SHP77 treated with DMSO at 0.1 percent for 48 hours (cell line): Measurements from ENCODE around the gene SMPD3.
"Not testable (repeated sequence)": the region's sequence is repeated elsewhere in the genome, so short reads cannot be mapped to it uniquely, and the experiment has no call there.

ENCODE experiments used
- DNase-seq: peaks from one replicate; lab custom pipeline; 2025; lab: John Stamatoyannopoulos, UW

The SMPD3 gene

GRCh38 chr16:68448360-68448970 lies at the start of gene SMPD3:
TSS of gene SMPD3 (minus strand) at chr16:68448508. CDS start at chr16:68372181, 76,327 bp downstream.
- DNase-seq: peak; percentile 97

DNA sequence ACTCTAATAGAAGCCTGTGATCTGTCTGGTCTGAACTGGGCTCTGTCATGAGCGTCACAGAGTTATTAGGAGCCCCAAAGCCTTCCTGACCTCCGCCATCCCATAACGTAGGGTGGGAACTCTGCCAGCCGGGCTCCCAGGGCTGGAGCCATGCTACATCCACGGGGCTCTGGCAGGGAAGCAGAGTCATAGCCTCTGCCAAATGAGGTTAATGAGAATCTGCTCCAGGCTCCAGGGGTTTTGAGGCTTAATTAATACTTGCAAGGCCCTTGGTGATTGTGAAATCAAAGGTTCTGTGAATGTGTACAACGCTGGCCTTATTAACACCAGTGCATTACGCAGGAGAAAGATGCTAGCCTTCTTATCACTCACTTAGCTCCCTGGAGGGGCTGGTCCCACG lies 48.4 kb upstream of the SMPD3 start:
- DNase-seq: no peak

GRCh38 chr16:68494261-68494660 lies 46.0 kb upstream of the SMPD3 start:
- not testable (repeated sequence) for DNase-seq

DNA sequence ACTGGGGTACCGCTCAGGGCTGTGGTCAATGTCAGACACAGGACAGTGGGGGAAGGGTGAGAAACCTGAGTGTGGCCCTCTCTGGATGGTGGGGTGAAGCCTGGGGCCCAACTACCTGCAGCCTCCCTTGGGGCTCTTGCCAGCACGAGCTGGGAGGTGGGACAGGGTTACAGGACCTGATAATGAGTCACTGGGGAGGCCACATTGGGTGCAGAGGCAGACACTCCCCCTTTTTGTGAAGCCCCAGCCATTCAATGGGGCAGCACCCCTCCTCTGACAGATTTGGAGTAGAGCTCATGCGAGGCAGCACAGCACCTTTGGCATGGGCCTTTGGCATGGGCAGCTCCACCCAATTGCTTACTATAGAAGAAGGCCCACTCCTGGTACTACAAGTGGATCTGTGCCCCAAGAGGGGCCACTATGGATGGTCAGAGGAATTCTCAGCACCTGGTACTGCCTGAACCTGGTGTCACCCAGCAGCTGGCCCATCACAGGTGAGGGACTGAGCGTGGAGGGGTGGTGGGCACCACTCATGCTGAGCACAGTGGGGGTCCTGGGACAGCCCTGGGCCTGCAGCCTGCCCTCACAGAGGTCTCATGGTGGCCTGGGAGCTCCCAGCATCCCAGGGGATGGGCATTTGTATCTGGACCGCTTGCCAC lies 45.2 kb upstream of the SMPD3 start:
- no peak for DNase-seq

DNA sequence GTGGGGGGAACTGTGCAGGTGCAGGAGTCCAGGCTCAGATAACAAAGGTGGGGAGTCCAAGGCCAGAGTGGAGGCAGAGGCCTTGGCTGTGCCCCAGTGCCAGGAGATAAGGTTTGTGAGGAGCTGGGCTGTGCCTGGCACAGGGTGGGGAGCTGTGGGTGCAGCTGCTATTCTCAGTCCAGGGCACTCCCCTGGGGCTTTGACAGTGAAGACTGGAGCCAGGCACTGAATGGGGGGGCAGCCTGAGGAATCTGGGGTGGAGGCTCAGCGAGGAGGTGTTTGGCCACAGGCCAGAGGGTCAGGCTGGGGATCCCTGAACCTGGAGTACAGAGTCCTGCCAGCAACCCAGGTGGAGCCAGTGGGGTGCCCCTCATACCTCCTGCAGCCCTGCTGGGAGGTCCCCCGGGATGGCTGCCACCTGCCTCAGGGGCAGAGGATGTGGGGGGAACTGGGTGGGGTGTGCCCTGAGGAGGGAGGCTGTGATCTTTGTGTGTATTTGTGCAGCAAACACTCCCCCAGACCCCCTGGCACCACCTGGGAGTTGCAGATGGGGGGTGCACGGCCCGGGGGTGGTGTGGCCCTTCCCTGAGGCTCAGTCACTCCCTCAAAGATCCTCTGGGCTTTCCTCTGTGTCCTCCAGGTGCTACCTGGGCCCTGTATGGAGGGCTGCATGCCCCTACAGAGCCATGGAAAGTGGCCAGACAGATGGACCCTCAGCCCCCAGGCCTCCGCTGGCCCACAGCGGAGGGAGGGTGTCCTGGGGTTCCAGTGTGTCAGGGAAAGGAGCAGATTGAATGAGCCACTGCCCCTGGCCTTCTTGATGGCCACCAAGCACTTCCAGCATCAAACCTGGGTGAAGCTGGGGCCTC lies 44.5 kb upstream of the SMPD3 start:
- no peak for DNase-seq

- DNase-seq: no peak
Measured at GRCh38 chr16:68492151-68492542, 43.8 kb upstream of the SMPD3 start.

GRCh38 chr16:68491576-68491950 lies 43.3 kb upstream of the SMPD3 start:
- DNase-seq: no peak

DNA sequence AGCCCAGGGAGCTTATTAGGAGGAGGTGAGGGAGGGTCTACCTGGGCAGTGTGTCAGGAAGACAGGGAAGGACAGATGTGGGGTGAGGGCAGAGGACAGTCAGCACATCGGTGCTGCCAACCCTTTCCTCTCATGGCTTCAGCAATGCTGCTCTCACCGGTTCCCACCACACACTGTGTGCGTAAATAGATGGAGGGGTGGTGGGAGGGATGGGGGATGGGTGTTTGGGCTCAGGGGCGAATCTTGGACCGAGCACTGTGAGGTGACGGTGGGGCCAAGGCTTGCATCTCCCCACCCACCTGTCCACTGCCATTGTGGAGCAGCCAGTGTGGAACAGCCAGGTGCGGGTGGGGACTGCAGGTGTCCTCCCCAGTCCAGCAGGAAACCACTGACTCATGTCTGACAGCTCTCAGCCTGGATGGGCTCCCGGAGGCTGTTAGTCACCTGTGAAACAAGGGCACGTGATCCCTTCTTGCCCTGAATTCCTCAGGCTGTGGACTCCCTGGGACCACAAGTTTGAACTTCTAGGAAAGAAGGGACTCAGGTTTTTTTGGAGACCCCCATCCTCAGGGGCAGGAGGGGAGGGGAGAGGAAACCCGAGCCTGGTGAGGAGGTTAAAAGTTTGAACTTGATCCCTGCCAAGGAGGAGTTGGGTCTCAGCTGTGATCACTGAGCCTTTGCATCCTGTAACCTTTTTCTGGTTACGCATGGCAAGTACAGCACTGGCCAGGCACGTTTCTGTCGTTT lies 42.7 kb upstream of the SMPD3 start:
- no peak for DNase-seq

DNA sequence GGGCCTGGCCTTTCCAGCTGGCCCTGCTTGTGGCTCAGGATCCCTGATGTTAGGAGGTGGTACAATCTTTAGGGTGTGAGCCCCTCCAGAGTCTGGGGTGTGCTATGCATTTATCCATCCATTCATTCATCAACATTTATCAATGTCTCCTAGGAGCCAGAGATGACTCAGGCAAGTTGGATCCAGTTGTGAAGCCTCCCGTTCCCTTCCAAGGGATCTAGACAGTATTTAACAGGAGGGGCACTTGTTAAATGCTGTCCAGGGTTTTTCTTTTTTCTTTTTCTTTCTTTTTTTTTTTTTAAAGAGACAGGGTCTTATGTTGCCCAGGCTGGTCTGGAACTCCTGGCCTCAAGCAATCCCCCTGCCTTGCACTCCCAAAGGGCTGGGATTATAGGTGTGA lies 42.0 kb upstream of the SMPD3 start:
- no peak for DNase-seq

GRCh38 chr16:68488554-68488953 lies 40.2 kb upstream of the SMPD3 start:
- DNase-seq: no peak

DNA sequence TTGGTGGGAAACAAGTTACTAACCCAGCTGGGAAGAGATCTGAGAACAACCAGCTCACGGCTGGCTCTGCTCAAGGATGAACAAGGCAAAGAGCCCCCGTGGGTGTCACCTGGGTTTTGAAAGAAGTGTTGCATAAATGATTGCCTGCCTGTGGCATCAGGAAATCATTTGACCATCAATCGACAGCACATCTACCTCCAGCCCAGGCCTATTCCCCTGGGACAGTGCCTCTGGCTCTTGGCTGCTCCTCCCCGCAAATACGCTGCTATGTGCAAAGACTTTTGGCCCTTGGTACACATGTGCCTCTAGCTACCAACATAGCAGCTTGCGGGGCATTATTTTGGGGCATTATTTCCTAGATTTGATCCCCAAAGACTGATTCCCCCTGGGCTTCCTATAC lies 39.4 kb upstream of the SMPD3 start:
- DNase-seq: no peak

DNA sequence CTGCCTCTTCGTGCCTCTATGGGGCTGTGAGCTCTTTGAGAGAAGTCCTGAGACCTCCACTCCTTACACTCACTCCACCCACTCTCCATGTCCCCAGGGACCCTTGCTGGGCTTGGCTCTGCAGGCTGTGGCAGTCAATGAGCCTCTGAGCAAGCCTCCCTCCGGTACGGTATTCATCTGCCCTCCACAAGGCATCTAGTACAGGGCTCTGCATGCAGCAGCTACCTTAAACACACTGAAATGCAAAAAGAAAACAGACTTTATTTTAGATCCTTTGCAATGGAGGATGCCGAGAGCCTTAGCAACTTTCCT lies 38.9 kb upstream of the SMPD3 start:
- no peak for DNase-seq

GRCh38 chr16:68486502-68487202 lies 38.3 kb upstream of the SMPD3 start:
- DNase-seq: no peak

GRCh38 chr16:68481636-68482035 lies 33.3 kb upstream of the SMPD3 start:
- no peak for DNase-seq

DNA sequence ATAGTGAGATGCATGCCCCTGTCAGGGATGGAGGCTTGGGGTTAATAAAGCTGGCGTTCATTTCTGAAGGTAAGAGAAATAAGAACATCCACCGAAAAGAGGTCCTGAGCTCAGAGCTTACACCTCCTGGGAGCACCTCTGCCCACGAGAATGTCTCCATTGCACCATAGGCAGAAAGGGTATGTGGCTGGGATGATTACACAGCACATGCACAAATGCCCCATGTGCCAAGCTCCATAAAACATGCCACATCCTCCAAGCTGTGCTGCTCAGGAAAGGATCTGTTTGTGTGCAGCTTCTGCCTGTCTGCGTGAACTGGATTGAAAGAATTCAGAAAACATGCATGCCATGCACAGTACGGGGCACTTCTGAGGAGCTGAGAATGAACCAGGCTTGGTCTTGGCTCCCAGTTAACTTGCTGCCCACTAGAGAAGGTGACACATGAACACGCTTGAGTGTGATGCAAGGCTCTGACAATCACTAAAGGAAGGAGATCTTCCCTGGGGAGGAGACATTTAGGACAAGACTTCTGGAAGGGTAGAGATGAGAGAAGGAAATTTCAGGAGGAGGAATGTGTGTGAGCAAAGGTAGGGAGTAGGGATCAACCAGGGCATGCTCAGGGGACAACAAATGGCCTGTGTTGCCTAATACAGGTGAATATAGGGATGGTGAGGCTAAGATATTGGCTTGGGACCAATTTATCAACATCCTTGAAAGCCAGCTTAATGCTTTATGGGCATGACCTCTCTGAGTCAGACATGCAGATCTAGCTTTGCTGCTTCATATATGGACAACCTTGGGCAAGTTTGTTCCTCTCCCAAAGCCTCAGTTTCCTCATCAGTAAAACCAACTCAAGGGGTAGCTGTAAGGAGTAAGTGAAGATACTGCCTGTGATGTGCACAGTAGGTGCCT lies 32.0 kb upstream of the SMPD3 start:
- no peak for DNase-seq

DNA sequence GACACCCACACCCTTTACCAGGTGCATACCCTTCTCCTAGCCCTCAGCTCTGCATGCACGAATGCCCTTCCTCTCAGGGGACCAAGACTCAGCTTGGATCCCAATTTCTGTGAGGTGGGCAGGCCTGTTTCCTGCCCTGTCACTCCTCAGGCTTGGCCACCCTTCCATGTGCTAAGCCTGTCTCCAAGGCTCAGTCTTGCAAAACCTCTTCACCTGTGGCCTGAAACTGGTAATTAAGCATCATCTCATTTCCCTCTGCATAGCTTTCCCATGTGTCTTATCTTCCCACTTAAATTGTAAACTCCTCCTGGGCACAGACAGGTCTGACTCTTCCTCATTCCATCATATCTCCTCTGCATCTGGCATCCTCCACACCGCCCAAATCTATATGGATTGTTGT lies 31.0 kb upstream of the SMPD3 start:
- no peak for DNase-seq

- no peak for DNase-seq
Measured at GRCh38 chr16:68478526-68479250, 30.4 kb upstream of the SMPD3 start.

DNA sequence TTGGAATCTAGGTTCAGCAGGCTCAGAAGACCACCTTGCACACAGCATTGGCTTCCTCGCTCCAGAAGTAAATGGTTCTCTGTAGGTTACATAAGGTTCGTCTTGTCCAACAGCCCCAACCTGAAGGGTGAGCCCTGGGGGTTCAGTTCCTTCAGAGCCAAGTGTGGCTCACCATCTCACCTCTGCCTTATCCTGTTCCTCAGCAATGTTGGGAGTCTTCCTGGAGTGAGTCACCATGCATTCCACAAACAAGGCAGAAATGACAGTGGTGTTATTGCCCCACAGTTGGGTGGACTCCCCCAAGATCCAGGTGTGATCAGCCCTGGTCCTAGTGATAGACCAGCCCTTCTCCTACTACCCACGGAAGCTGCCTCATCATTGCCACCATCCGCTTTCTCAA lies 26.8 kb upstream of the SMPD3 start:
- DNase-seq: no peak

DNA sequence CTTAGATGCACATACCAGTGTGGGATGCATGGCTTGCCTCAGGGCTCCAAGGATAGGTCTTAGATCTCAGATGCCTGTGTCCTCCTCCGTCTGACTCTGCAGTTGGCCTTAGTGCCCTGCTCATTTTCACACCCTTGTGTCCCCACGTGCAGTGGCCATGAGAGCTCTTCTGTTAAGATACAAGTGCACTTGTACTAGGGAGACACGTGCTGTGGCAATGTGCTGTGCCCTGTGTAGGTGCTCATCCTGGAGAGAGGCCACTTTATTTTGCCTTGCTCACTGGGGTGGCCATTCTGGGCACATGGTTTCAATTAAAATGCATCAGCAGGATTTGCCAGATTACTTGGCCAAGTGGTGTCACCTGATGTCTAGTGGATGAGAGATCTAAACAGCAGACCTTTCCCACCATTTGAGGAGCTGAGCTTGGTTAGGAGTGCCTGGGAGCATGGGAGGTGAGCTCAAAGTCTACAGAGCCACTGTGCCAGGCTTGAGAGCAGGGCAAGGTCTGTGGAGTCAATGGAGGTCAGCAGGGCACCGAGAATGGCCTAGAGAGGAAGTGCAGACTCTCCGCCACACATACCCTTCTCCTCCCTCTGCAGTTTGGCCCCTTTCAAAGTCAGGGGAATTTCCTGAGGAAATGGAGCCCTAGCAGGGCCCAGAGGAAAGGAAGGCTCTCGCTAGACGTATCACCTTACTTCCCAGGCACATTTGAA lies 25.2 kb upstream of the SMPD3 start:
- DNase-seq: no peak

DNA sequence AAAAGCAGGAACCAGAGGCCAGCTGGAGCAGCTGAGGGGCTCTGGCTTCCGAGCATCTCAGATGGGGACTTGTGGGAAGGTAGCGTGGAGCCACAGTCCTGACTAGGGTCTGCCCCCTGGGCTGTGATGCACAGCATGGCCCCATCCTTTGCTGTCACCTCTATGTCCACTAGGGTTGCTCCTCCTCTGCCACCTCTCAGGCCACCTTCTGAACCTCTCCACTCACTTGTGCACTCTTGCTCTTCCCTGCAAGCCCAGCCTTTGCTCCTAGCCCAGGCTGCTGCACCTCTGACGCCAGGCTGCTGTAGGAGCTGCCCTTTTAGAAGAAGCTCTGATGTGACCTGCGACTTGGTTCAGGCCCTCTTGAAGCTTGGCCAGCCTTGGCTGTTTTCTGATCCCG lies 24.3 kb upstream of the SMPD3 start:
- no peak for DNase-seq
